OCI-LY1 (cell line): Measurements from ENCODE around the gene ATG5.

Experiments
- H2AFZ ChIP-seq: fragments of 200-600 bp; sonication (generic), shearing (Covaris generic); 2 replicates; pipeline ENCODE4 v1.6.0; 2014; ENCODE audit warnings: antibody characterized with exemption, mild to moderate bottlenecking, low read length
- H3F3A ChIP-seq: fragments of 200-600 bp; sonication (generic), shearing (Covaris generic); 2 replicates; pipeline ENCODE4 v1.6.0; 2014; ENCODE audit warnings: mild to moderate bottlenecking, antibody characterized with exemption, low read length, moderate library complexity; ENCODE audit not compliant: insufficient read depth
- H3K27ac ChIP-seq: fragments of 200-600 bp; sonication (generic); 2 replicates; pipeline ENCODE4 v1.5.1; 2014; ENCODE audit warnings: low read length, mixed run types, mild to moderate bottlenecking, low read depth; ENCODE audit not compliant: poor library complexity, severe bottlenecking
- H3K27me3 ChIP-seq: fragments of 200-600 bp; sonication (generic); 2 replicates; pipeline ENCODE4 v1.6.0; 2014; ENCODE audit warnings: antibody characterized with exemption, mild to moderate bottlenecking, low read length, moderate library complexity; ENCODE audit not compliant: insufficient read depth
- H3K36me3 ChIP-seq: fragments of 200-600 bp; sonication (generic); 2 replicates; pipeline ENCODE4 v1.6.1; 2014; ENCODE audit warnings: mild to moderate bottlenecking, antibody characterized with exemption, low read length, moderate library complexity, mixed read lengths; ENCODE audit not compliant: insufficient read depth
- H3K4me1 ChIP-seq: fragments of 200-600 bp; sonication (generic); 2 replicates; pipeline ENCODE4 v1.5.1; 2014; ENCODE audit warnings: mild to moderate bottlenecking, low read length, moderate library complexity; ENCODE audit not compliant: insufficient read depth, severe bottlenecking
- H3K4me2 ChIP-seq: fragments of 200-600 bp; sonication (generic), shearing (Covaris generic); 2 replicates; pipeline ENCODE4 v1.6.1; 2014; ENCODE audit warnings: low read length
- H3K4me3 ChIP-seq: fragments of 200-600 bp; sonication (generic); 2 replicates; pipeline ENCODE4 v1.5.1; 2014; ENCODE audit warnings: low read length, low read depth, mild to moderate bottlenecking, mixed read lengths; ENCODE audit not compliant: poor library complexity, severe bottlenecking
- H3K79me2 ChIP-seq: fragments of 200-600 bp; shearing (Covaris generic); 2 replicates; pipeline ENCODE4 v1.6.1; 2016; ENCODE audit warnings: mixed run types, low read length, mixed read lengths; ENCODE audit not compliant: insufficient read depth
- H3K9ac ChIP-seq: fragments of 200-600 bp; sonication (generic), shearing (Covaris generic); 2 replicates; pipeline ENCODE4 v1.6.1; 2014; ENCODE audit warnings: mild to moderate bottlenecking, low read length, mixed read lengths
- H3K9me2 ChIP-seq: fragments of 200-600 bp; sonication (generic), shearing (Covaris generic); 2 replicates; pipeline ENCODE4 v1.6.1; 2014; ENCODE audit warnings: low read depth, mild to moderate bottlenecking, low read length, mixed read lengths
- H3K9me3 ChIP-seq: fragments of 200-600 bp; shearing (Covaris generic); 2 replicates; pipeline ENCODE4 v1.6.1; 2014; ENCODE audit warnings: low read length, mixed read lengths
- H4K20me1 ChIP-seq: fragments of 200-600 bp; sonication (generic), shearing (Covaris generic); 2 replicates; pipeline ENCODE4 v1.6.0; 2016; ENCODE audit warnings: mild to moderate bottlenecking, low read length; ENCODE audit not compliant: insufficient read depth
- EZH2 ChIP-seq: fragments of 200-600 bp; sonication (generic), shearing (Covaris generic); IDR thresholded peaks from 2 replicates; pipeline ENCODE4 v1.8.0; 2017; ENCODE audit warnings: borderline replicate concordance, mixed run types, mild to moderate bottlenecking, antibody characterized with exemption, low read length, moderate library complexity, mixed read lengths
- TF ChIP-seq, protein P1 (sequence below): fragments of 200-600 bp; sonication (generic), shearing (Covaris generic); IDR thresholded peaks from 2 replicates; pipeline ENCODE4 v1.5.1; 2017; ENCODE audit warnings: mild to moderate bottlenecking, antibody characterized with exemption, low read length, moderate library complexity, mixed read lengths

The ATG5 gene

DNA sequence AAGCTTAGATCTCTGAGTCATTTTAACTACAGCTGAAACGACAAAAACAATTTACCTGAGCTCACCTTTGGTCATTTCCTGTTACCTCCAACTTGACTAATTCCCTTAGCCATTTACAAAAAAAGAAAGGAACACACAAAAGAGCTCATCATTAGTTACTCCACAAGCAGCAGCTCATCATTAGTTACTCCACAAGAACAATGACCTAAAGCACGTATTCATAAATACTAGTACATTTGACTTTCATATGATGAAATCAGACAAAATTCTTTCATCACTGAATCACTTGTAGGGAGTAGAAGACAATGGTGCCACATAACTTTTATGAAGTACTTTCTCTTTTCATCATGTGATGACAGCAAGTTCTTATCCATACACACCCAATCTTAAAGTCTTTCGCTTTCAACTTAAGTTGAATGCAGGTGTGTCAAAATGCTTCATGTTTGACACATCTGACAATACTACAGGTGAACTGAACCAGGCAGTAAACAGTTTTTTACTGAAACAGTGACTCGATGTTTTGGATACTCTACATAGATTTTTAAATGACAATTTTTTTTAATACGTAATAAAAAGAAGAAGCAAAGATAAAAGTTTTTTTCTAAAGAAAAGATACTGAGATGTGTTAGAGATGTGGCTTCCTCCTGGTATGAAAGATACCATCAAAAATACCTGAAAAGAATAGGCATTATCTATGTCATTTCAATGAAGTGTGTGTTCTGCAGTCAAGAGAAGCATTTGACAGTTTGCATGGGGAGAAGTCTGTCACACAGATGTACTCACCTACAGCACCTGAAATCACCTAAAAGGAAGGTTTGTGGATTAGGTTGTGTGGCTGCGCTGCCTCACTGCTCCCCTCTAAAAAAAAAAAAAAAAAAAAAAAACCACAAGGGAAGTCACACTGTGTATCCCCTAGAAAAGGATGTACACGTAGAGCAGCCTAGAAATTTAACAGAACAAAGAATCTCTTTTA is 130.3 kb downstream of the ATG5 start:
- Histone ChIP-seq H3K4me1 (peaks cover 11% of the 10 kb centered on the region), H3K27me3 (no peaks in the 10 kb centered on the region), H3K4me2 (no peak overlapping the region), H4K20me1 (no peaks in the 10 kb centered on the region), H3K9me2 (no peaks in the 10 kb centered on the region), H3K27ac (no peak overlapping the region), H3F3A (no peaks in the 10 kb centered on the region), H3K36me3 (peaks cover 13% of the 10 kb centered on the region), H2AFZ (no peak overlapping the region), H3K9me3 (no peaks in the 10 kb centered on the region), H3K79me2 (no peaks in the 10 kb centered on the region), H3K4me3 (no peak overlapping the region), H3K9ac (no peak overlapping the region)
- TF ChIP-seq, protein P1, sequence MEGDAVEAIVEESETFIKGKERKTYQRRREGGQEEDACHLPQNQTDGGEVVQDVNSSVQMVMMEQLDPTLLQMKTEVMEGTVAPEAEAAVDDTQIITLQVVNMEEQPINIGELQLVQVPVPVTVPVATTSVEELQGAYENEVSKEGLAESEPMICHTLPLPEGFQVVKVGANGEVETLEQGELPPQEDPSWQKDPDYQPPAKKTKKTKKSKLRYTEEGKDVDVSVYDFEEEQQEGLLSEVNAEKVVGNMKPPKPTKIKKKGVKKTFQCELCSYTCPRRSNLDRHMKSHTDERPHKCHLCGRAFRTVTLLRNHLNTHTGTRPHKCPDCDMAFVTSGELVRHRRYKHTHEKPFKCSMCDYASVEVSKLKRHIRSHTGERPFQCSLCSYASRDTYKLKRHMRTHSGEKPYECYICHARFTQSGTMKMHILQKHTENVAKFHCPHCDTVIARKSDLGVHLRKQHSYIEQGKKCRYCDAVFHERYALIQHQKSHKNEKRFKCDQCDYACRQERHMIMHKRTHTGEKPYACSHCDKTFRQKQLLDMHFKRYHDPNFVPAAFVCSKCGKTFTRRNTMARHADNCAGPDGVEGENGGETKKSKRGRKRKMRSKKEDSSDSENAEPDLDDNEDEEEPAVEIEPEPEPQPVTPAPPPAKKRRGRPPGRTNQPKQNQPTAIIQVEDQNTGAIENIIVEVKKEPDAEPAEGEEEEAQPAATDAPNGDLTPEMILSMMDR, result no peak
- TF ChIP-seq EZH2, result no peak

DNA sequence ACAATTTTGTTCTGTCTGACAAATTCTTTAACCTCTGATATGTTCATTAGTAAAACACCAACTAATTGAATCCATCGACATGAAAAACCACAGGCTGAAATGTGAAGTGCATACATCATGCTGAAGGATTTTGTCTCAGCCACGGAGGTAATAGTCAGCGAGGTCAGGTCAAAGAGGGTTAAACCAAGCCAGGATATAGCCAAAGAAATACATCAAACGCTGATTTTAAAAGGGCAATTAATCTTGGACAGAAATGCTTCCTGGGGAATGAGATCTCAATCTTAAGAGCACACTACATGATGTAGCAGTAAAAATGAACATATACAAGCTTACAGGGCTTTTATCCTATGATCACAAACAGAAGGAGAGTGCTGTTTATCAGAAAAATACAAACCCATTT is 132.7 kb downstream of the ATG5 start:
- Histone ChIP-seq H4K20me1 (no peaks in the 10 kb centered on the region), H3K4me2 (no peak overlapping the region), H3K27ac (no peak overlapping the region), H3K4me1 (peaks cover 11% of the 10 kb centered on the region), H3F3A (no peaks in the 10 kb centered on the region), H3K27me3 (no peaks in the 10 kb centered on the region), H2AFZ (no peak overlapping the region), H3K79me2 (no peaks in the 10 kb centered on the region), H3K9me2 (no peaks in the 10 kb centered on the region), H3K9me3 (no peaks in the 10 kb centered on the region), H3K4me3 (no peak overlapping the region), H3K36me3 (peaks cover 10% of the 10 kb centered on the region), H3K9ac (no peak overlapping the region)
- TF ChIP-seq, protein P1, result no peak
- TF ChIP-seq EZH2, result no peak

DNA sequence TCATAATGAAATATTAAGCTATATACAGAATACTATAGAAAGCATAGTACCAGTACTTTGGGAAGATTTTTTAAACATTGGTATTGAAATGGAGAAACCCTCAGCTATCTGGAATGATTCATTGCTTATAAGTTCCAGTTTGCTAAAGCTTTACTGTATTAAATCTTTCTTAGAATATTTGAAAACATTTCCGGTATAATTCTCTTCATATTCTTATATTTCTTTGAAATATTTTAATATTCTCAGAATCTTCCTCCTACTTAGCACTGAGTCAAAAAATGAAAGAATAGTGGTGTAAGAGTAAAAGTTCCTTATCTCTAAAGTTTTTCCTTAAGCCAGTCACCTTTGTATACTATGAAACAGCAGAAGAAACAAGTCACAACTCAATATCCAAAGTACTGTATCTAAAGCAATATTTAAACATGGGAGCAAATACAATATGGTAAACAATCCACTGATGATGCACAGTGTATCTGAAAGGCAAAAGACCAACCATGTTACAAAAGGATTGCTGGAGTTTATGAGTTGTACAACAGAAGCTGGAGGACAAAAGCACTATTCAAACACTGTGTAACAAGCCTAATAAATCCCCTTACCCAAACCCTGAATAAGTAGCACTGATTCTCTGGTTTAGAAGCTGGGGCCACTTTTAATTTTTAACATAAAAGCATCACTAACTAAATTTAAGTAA is 137.3 kb downstream of the ATG5 start:
- Histone ChIP-seq H3K4me2 (no peak overlapping the region), H3K36me3 (peaks cover 13% of the 10 kb centered on the region), H2AFZ (no peak overlapping the region), H3F3A (no peaks in the 10 kb centered on the region), H3K9me2 (no peaks in the 10 kb centered on the region), H3K9ac (no peak overlapping the region), H3K4me3 (no peak overlapping the region), H3K27ac (no peak overlapping the region), H3K4me1 (no peaks in the 10 kb centered on the region), H3K79me2 (no peaks in the 10 kb centered on the region), H3K9me3 (no peaks in the 10 kb centered on the region), H3K27me3 (no peaks in the 10 kb centered on the region), H4K20me1 (no peaks in the 10 kb centered on the region)
- TF ChIP-seq, protein P1, result no peak
- no peak for TF ChIP-seq EZH2
